NCI-H526 treated with DMSO at 0.1 percent for 48 hours (cell line): ENCODE data around the gene PTPN20.

Experiments
- DNase-seq: peaks from one replicate; lab custom pipeline; 2025; lab: John Stamatoyannopoulos, UW

The PTPN20 gene

GRCh38 chr10:47035171-47035818 is 124.1 kb downstream of the PTPN20 start:
- DNase-seq = no peak

- DNase-seq = no peak
These were observed 124.7 kb downstream of the PTPN20 start for GRCh38 chr10:47035819-47036337.

- DNase-seq = no peak
These were observed 125.5 kb downstream of the PTPN20 start for GRCh38 chr10:47036771-47037170.

- DNase-seq = no peak
These were observed 126.6 kb downstream of the PTPN20 start for GRCh38 chr10:47037654-47038425.

GRCh38 chr10:47038881-47039561 is 127.8 kb downstream of the PTPN20 start:
- no peak for DNase-seq

- no peak for DNase-seq
These were observed 128.3 kb downstream of the PTPN20 start for GRCh38 chr10:47039562-47039913.

- DNase-seq = no peak
These were observed 128.8 kb downstream of the PTPN20 start for GRCh38 chr10:47040041-47040491.

GRCh38 chr10:47040681-47041080 is 129.5 kb downstream of the PTPN20 start:
- no peak for DNase-seq

GRCh38 chr10:47041396-47042198 is 130.4 kb downstream of the PTPN20 start:
- DNase-seq = no peak

GRCh38 chr10:47042199-47042473 is 130.9 kb downstream of the PTPN20 start:
- DNase-seq = no peak

GRCh38 chr10:47042780-47043750 is 131.8 kb downstream of the PTPN20 start:
- DNase-seq = no peak

GRCh38 chr10:47043928-47044538 is 132.8 kb downstream of the PTPN20 start:
- no peak for DNase-seq

GRCh38 chr10:47044741-47045140 is 133.5 kb downstream of the PTPN20 start:
- DNase-seq = no peak

GRCh38 chr10:47045331-47045861 is 134.2 kb downstream of the PTPN20 start:
- DNase-seq = no peak

- DNase-seq = no peak
These were observed 135.3 kb downstream of the PTPN20 start for GRCh38 chr10:47046321-47047126.

GRCh38 chr10:47047127-47047504 is 135.9 kb downstream of the PTPN20 start:
- no peak for DNase-seq

GRCh38 chr10:47047577-47048525 is 136.6 kb downstream of the PTPN20 start:
- DNase-seq = peak; percentile 27

GRCh38 chr10:47048526-47048905 is 137.3 kb downstream of the PTPN20 start:
- no peak for DNase-seq
